Loucy (cell line): ENCODE data around the gene IL22RA2.

Experiments used
- EZH2phosphoT487 ChIP-seq: fragments of 200-600 bp; IDR thresholded peaks from 2 replicates; pipeline ENCODE4 v1.6.1; 2018; ENCODE audit warnings: antibody characterized with exemption, mild to moderate bottlenecking, moderate library complexity, borderline replicate concordance
- TF ChIP-seq, protein P1 (sequence below): fragments of 200-600 bp; sonication (generic); conservative IDR thresholded peaks from 2 replicates; pipeline ENCODE4 v1.5.1; 2014; ENCODE audit warnings: mild to moderate bottlenecking, antibody characterized with exemption, low read length

DNA sequence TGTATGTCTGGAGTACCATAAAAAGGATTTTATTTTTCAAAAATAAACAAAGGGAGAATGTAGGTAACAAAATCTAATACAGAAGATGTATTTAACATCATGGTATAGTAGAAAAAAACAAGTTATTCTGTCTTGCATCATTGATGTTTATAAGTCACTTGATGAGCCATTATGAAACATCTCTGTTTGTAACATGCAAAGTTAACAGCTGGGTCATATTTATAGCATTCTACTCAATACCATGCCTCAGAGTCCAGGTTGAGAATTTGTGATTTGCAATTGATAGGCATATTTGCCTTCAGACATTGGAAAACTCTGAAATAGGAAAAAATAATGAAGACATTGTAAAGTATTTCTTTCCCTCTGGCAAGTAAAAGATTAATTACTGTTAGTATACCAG, 76.4 kb downstream of the IL22RA2 start:
- TF ChIP-seq, protein P1, sequence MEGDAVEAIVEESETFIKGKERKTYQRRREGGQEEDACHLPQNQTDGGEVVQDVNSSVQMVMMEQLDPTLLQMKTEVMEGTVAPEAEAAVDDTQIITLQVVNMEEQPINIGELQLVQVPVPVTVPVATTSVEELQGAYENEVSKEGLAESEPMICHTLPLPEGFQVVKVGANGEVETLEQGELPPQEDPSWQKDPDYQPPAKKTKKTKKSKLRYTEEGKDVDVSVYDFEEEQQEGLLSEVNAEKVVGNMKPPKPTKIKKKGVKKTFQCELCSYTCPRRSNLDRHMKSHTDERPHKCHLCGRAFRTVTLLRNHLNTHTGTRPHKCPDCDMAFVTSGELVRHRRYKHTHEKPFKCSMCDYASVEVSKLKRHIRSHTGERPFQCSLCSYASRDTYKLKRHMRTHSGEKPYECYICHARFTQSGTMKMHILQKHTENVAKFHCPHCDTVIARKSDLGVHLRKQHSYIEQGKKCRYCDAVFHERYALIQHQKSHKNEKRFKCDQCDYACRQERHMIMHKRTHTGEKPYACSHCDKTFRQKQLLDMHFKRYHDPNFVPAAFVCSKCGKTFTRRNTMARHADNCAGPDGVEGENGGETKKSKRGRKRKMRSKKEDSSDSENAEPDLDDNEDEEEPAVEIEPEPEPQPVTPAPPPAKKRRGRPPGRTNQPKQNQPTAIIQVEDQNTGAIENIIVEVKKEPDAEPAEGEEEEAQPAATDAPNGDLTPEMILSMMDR, result no peak
- TF ChIP-seq EZH2phosphoT487, result no peak
